GM12878 (cell line): ENCODE data around the gene MAST4. TPM values are rescaled to one million over a fixed set of nuclear protein-coding genes. Genes with fewer than 3 reads are reported as not detected.

Experiments used
- ETV6 ChIP-seq, 2 experiments: fragments of 450-650 bp in 1 of 2; IDR thresholded peaks in 1 of 2; conservative IDR thresholded peaks in 1 of 2; 2 replicates each; pipeline ENCODE4 v1.6.1; 2014; ENCODE audit warnings: antibody characterized with exemption in 1 of 2, borderline replicate concordance in 1 of 2, low read depth in 1 of 2, mild to moderate bottlenecking in 1 of 2, moderate library complexity in 1 of 2
- MYC ChIP-seq: IDR thresholded peaks from 2 replicates; pipeline ENCODE4 v1.6.1; 2011; ENCODE audit warnings: mild to moderate bottlenecking, low read length, moderate library complexity, inconsistent platforms; ENCODE audit not compliant: insufficient read depth, insufficient replicate concordance, insufficient read length, severe bottlenecking
- NFYB ChIP-seq: IDR thresholded peaks from 2 replicates; pipeline ENCODE4 v1.6.1; 2011; ENCODE audit warnings: low read depth, mild to moderate bottlenecking, low read length, improper control_type of control experiment, moderate library complexity; ENCODE audit not compliant: insufficient read depth
- RCOR1 ChIP-seq: conservative IDR thresholded peaks from 2 replicates; pipeline ENCODE4 v1.6.1; 2012; ENCODE audit warnings: low read depth, low read length, improper control_type of control experiment
- polyA plus RNA-seq, 11 experiments: library from polyadenylated mRNA; depleted of rRNA in 4 of 11; unstranded in 6 of 11; stranded (reverse) in 5 of 11; fragments of >200 nt; fragmentation: Nextera tagmentation in 4 of 11; fragmentation: Illumina TruSeq in 1 of 11; extraction: Ambion mirVana in 4 of 11; extraction: Trizol in 1 of 11; gene quantifications; 1 replicate in 1 of 11; 2 replicates in 10 of 11; pipeline versions ENCODE4 v1.2.1 to v1.2.3, GENCODE V29; 2011 to 2016; ENCODE audit warnings: inconsistent platforms in 2 of 11, missing spikeins in 2 of 11, low read depth in 1 of 11
- total RNA-seq, 4 experiments: library from RNA; depleted of rRNA in 3 of 4; stranded (reverse); fragments of >200 nt in 3 of 4; fragmentation: Illumina TruSeq in 1 of 4; extraction: Trizol in 1 of 4; gene quantifications; 2 replicates each; pipeline versions ENCODE4 v1.2.1 to v1.2.3, GENCODE V29; 2013 to 2021
- TF ChIP-seq, protein P1 (sequence below): IDR thresholded peaks from 2 replicates; pipeline ENCODE4 v1.6.1; 2012; ENCODE audit warnings: improper control_type of control experiment, low read depth, low read length; ENCODE audit not compliant: insufficient replicate concordance

The MAST4 gene
- total and polyA plus RNA-seq, 10 of the 15 experiments (the other 5 are each of a cell fraction or from before 2014, with no cell fraction given): 0.02 to 1.6 (median 0.29) TPM; not detected in 1

DNA sequence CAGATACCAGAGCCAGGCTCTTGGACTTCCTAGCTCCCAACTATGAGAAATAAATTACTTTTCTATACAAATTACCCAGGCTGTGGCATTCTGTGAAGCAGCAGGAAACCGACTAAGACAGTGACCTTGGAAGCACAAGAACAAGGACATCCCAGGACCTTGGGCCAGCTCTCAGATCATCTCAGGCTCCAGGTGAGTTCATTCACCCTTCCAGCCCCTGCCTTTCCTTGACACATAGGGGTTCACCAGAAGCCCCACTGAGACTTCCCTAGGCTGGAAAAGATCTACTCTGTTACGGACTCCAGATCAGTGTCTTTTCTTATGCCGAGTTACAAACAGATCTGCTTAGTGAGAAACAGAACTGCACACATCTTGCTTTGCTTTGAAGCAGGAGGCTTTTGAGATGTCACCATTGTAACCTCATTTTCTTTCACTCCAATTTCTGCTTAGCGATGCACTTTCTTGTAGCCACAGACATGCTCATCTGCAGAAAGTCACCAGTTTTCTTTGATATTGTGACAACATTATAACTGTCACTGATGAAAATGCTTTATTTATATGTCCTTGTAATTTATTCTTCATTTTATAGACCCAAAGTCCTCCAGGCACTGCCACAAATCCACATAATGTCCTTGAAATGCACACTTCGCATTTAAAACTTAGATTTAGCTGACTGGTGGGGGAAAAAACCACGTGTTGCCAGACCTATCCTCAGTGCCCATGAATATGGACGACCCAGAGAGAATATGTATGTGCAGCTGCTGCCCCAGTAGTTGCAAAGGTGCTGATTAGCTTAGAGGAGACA, 592.3 kb downstream of the MAST4 start (continued):
- TF ChIP-seq ETV6 (conservative IDR thresholded peaks at IDR 0.05 in 1 of 2, IDR thresholded peaks at IDR 0.05 in 1 of 2; ENCODE audit: borderline replicate concordance in 1 of 2, low read depth in 1 of 2) (no peak), MYC (no peak), RCOR1 (no peak), NFYB (no peak)
- TF ChIP-seq, protein P1, sequence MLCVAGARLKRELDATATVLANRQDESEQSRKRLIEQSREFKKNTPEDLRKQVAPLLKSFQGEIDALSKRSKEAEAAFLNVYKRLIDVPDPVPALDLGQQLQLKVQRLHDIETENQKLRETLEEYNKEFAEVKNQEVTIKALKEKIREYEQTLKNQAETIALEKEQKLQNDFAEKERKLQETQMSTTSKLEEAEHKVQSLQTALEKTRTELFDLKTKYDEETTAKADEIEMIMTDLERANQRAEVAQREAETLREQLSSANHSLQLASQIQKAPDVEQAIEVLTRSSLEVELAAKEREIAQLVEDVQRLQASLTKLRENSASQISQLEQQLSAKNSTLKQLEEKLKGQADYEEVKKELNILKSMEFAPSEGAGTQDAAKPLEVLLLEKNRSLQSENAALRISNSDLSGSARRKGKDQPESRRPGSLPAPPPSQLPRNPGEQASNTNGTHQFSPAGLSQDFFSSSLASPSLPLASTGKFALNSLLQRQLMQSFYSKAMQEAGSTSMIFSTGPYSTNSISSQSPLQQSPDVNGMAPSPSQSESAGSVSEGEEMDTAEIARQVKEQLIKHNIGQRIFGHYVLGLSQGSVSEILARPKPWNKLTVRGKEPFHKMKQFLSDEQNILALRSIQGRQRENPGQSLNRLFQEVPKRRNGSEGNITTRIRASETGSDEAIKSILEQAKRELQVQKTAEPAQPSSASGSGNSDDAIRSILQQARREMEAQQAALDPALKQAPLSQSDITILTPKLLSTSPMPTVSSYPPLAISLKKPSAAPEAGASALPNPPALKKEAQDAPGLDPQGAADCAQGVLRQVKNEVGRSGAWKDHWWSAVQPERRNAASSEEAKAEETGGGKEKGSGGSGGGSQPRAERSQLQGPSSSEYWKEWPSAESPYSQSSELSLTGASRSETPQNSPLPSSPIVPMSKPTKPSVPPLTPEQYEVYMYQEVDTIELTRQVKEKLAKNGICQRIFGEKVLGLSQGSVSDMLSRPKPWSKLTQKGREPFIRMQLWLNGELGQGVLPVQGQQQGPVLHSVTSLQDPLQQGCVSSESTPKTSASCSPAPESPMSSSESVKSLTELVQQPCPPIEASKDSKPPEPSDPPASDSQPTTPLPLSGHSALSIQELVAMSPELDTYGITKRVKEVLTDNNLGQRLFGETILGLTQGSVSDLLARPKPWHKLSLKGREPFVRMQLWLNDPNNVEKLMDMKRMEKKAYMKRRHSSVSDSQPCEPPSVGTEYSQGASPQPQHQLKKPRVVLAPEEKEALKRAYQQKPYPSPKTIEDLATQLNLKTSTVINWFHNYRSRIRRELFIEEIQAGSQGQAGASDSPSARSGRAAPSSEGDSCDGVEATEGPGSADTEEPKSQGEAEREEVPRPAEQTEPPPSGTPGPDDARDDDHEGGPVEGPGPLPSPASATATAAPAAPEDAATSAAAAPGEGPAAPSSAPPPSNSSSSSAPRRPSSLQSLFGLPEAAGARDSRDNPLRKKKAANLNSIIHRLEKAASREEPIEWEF: no peak
